GM18907 (cell line): ENCODE data around the gene TXNDC16.
"Not testable (repeated sequence)": the region's sequence is repeated elsewhere in the genome, so short reads cannot be mapped to it uniquely, and the experiment has no call there.

Experiments
- ATAC-seq: cut with Tn5 transposase; IDR thresholded peaks from one replicate; pipeline ENCODE4 v1.9.1; 2021; ENCODE audit warnings: mild to moderate bottlenecking, moderate library complexity; ENCODE audit not compliant: unreplicated experiment

TXNDC16 gene

GRCh38 chr14:52552063-52552988 is at the start of gene TXNDC16, which contains the start of gene GPR137C:
TXNDC16 (minus strand) TSS chr14:52552505; CDS start chr14:52543557, 8,948 bp downstream.
GPR137C (plus strand) TSS chr14:52552836; CDS start chr14:52553148, 312 bp downstream.
- ATAC-seq: peak; percentile 96

DNA sequence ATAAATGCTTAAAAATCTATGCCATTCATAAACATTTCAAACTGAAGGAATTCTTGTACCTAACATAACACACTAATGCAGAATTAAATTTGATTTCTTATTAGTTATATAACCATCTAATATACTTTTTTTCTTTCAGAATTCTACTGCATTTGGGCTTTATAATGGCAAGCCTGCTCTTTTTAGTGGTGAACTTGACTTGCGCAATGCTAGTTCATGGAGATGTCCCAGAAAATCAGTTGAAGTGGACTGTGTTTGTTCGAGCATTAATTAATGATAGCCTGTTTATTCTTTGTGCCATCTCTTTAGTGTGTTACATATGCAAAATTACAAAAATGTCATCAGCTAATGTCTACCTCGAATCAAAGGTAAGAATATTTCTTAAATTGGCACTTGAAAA is 47.7 kb upstream of the TXNDC16 start:
- ATAC-seq: no peak

DNA sequence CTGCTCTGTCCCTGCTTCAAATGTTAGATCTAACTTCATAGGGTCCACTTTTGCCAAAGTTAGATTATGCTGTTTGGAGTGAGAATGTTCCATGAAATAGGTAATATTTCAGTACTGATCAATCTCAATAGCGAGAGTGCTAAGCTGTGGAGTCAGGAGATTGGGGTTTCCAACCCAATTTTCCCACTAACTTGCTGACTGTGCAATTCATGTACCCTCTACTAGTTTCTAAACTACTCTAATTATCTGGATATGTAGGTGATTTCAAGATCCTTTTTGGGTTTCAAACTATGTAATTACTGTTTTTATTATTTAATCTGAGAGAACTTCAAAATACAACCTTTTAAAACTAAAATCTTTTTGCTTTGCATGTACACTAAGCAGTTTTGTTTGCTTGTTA is 46.3 kb upstream of the TXNDC16 start:
- no peak for ATAC-seq

- no peak for ATAC-seq
Measured at GRCh38 chr14:52596861-52597260, 44.6 kb upstream of the TXNDC16 start.

DNA sequence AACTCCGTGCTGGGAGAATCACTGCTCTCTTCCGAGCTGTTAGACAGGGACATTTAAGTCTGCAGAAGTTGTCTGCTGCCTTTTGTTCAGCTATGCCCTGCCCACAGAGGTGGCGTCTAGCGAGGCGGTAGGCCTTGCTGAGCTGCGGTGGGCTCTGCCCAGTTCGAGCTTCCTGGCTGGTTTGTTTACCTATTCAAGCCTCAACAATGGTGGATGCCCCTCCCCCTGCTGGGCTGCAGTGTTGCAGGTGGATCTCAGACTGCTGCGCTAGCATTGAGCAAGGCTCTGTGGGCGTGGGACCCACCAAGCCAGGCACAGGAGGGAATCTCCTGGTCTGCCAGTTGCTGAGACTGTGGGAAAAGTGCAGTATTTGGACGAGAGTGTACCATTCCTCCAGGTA is 44.0 kb upstream of the TXNDC16 start:
- ATAC-seq: no peak

DNA sequence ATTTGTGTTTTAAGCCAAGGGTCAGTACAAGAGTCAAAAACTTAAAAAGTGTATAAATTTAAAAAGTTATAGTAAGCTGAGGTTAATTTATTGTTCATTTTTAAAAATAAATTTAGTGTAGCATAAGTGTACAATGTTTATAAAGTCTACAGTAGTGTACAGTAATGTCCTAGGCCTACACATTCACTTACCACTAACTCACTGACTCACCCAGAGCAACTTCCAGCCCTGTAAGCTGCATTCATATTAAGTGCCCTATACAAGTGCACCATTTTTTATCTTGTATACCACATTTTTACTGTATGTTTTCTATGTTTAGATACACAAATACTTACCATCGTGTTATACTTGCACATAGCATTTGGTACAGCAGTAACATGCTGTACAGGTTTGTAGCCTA is 38.0 kb upstream of the TXNDC16 start:
- ATAC-seq: no peak

- ATAC-seq: no peak
Measured at GRCh38 chr14:52589646-52590045, 37.3 kb upstream of the TXNDC16 start.

DNA sequence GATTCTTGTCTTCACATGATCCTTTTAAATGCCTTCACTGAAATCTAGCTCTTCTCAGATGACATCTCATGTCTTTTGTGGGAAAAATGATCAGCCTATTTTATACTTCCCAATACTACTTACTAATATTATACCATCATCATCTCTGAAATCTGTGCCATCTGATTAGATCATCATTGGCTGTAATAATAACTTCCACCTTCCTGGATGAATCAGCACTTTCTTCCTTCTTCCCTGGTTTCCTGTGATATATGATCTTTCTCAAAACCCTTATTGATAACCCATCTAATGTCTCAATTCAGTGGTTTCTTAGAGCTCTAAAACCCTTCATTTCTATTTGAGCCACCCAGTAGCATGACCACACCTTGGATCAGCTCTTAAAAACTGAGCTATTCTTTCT is 31.2 kb upstream of the TXNDC16 start:
- no peak for ATAC-seq

DNA sequence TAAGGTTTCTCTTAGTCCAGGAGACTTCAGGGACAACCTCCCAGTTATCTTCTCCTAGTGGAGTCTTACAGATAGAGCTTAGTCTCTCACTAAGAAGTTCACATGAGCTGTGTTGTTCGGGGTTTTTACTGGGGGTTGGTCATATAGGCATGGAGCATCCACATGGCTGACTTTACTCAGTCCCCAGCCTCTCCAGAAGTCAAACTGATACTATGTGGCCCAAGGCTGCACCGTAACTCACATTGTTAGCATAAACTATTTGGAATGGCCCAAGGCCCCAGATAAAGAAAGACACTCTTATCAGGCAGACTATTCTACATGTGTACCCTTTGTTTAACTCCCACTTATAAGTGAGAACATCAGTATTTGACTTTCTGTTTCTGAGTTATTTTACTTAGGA is 23.6 kb upstream of the TXNDC16 start:
- ATAC-seq: no peak

GRCh38 chr14:52568454-52568853 is 16.1 kb upstream of the TXNDC16 start:
- not testable (repeated sequence) for ATAC-seq

DNA sequence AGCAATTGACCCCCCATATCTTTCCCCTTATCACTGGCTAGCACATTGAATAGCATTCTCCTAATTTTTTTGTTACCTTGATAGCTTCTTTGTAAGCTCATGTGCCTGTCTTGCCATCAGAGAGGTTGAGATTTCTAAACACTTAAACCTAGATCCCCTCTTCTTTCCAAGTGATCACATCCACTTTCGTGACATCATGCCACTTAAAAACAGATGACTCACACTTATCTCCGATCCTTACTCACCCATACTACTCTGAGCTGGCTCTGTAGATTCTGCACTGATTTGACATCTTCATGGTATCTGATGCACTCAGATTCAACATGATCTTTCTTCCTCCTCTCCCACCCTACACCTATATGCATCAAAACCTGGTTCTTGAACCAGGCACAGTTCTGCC is 10.8 kb upstream of the TXNDC16 start:
- no peak for ATAC-seq

- no peak for ATAC-seq
Measured at GRCh38 chr14:52558688-52559087, 6.4 kb upstream of the TXNDC16 start.

DNA sequence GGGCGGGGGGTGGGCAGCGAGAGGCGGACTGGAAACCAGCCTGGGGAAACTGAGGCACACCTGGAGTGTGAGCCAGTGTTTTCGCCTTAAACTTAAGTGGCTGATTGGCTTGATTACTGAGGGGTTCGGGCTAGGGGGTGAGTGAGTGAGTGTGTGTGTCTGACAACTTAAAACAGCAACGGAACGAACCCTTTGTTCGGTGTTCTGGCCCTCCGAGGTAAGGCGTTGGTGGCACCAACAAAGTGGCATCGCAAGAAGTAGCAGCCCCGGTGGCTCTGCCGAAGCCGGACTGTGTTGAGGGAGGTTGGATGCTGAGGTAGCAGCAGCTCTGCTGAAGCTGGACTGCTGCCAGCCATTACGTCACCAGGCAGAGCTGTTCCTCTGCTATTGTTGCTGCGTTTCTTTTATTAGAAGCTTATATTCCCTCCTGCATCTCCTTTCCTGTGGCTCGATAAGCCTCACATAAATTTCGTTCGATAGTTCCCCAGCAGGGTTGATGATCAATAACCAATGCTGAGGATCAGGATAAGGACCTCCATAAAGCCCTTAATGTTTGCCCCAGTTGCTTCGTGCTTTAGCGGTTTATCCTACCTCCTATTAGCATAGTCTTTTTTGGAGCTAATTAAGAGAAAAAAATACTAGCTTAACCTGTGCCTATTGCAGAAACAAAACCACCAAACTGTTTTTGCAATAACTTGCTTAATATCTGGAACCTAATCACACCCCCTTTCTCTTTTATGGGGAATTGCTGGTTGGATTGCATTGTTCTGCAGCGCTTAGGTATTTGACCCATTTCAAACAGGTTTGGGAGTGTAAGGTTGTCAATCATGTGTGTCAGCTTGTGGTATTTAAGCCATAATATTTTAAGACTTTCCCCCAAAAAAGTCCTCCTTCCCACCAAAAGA is 1.6 kb upstream of the TXNDC16 start:
- ATAC-seq: peak; percentile 16

GRCh38 chr14:52553002-52553670 is 831 bp upstream of the TXNDC16 start:
- ATAC-seq: peak; percentile 23

DNA sequence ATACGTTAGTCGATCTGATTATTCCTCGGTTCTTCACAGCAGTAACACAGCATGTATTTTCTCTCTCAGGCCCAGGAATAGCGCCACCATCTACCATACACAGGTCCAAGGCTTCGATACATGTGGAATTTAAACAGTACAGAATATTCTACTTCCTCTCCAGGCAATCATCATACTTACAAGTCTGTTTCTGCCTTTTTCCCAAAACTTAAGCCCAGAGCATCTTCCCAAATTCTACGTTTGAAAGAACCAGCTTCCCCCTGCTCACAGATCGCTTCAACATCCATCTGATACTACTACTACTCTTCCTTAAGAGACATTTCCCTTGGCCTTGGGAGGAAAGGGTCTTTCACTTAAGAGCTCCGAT is 626 bp downstream of the TXNDC16 start:
- ATAC-seq: no peak

DNA sequence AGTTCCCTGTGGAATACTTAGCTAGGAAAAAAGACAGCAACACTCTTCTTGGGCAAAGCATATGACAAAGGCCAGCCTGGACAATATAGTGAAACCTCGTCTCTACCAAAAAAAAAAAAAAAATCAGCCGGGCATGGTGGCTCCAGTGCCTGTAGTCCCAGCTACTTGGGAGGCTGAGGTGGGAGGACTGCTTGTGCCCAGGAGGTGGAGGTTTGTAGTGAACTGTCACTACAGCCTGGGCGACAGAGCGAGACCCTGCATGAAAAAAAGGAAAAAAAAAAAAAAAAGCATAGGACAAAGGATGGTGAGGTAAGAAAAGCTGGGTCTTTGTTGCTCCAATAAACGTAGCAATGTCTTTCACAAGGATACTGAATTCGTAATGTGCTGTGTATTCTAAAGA is 1.1 kb downstream of the TXNDC16 start:
- no peak for ATAC-seq

DNA sequence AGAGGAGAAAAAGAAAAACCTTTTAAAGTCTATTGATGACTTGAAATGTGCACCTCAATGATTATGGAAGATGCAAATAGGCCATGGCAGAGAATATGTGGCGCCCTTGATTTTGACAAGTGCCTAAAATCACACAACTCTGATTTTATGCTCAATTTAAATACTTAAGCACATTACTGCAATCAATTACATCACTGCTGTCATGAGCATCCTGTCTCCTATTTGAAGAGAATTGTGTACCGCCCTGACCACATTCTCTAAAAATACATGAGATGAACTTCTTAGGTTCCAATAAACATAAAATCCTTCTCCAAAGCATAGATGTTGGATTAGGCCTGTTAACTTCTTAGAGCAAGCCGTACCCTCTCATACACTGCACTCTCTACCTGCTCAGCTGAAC is 1.6 kb downstream of the TXNDC16 start:
- ATAC-seq: no peak

DNA sequence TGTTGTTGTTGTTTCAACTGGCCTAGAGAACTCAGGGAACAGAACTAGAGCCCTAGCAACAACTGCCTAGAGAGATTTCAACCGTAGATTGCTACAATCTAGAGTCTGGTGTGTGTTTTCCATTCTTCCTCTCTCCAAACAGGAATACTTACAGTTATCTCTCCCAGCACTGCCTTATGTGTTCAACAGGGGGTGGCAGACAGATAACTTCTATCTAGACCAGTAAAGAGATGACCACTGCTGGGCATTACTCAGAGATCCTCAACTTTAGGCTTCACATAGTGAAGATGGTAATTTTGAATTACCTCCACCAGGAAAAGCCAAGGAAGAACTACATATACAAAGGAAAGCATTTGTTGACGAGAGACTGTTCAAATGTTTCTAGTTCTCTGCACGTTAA is 4.8 kb downstream of the TXNDC16 start:
- ATAC-seq: no peak

DNA sequence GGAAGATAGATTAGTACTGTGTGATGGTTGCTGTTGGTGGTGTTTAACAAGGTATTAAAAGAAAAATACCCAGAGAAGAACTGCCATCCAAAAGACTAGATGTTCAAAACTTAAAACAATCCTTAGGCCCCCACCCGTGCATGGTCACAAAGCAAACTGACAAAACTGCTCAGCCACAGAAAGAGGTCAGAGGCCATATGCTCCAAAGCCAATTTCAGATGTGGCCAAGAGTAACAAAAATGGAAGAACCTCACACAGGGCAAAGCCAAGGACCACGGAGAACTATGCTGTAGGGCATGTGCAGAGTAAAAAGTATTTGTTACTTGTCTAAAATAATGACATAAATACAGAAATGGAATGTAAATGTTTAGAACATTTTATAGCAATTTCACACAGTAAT is 5.3 kb downstream of the TXNDC16 start:
- no peak for ATAC-seq

- no peak for ATAC-seq
Measured at GRCh38 chr14:52546318-52546670, 6.0 kb downstream of the TXNDC16 start.

GRCh38 chr14:52545584-52546317 is 6.6 kb downstream of the TXNDC16 start:
- ATAC-seq: no peak
